Thoracic aorta (tissue), 2 donors: ENCODE results near the gene PRKRIP1. TPM values are rescaled to one million over a fixed set of nuclear protein-coding genes. Genes with fewer than 3 reads are reported as not detected.
A peak's percentile ranks its signal among the peaks of the same experiment; 100 is the strongest.

Experiments
- ATAC-seq: fragments of 150-250 bp; one replicate; pipeline ENCODE4 v1.8.0; 2017; ENCODE audit warnings: low read depth; ENCODE audit not compliant: insufficient number of reproducible peaks, low FRiP score
- DNase-seq: peaks from one replicate; pipeline ENCODE4 v3.0.0-alpha.2; 2020; ENCODE audit warnings: low spot score
- H3K27ac ChIP-seq, 2 donors: fragments of 200-600 bp; sonication (generic); 1 replicate in 1 of 2; 2 replicates in 1 of 2; pipeline ENCODE4 v1.5.1; 2016; ENCODE audit warnings: mild to moderate bottlenecking in 2 of 2, moderate library complexity in 2 of 2
- H3K27me3 ChIP-seq: fragments of 200-600 bp; sonication (generic); replicated peaks from 2 replicates; pipeline ENCODE4 v1.6.0; 2016; ENCODE audit warnings: mild to moderate bottlenecking; ENCODE audit not compliant: insufficient read depth
- H3K36me3 ChIP-seq: fragments of 200-600 bp; sonication (generic); one replicate; pipeline ENCODE4 v1.5.1; 2016
- H3K4me1 ChIP-seq, 2 donors: fragments of 200-600 bp; sonication (generic); 1 replicate in 1 of 2; 2 replicates in 1 of 2; pipeline versions ENCODE4 v1.5.1 to v1.6.0; 2016; ENCODE audit warnings: low read depth in 2 of 2, mild to moderate bottlenecking in 1 of 2; ENCODE audit not compliant: control insufficient read depth in 1 of 2
- H3K4me3 ChIP-seq: fragments of 200-600 bp; sonication (generic); 2 replicates; pipeline ENCODE4 v1.5.1; 2016; ENCODE audit warnings: mild to moderate bottlenecking
- H3K9me3 ChIP-seq: fragments of 200-600 bp; sonication (generic); 2 replicates; pipeline ENCODE4 v1.5.1; 2016
- CTCF ChIP-seq: fragments of 200-600 bp; sonication (generic); IDR thresholded peaks from one replicate; pipeline ENCODE4 v1.5.1; 2019; ENCODE audit warnings: antibody characterized with exemption
- total RNA-seq, 2 donors: library from RNA; depleted of rRNA; stranded (reverse); fragments of >200 nt; gene quantifications; one replicate each; pipeline versions ENCODE4 v1.1.0 to v1.2.3, GENCODE V29; 2016

The PRKRIP1 gene
- total RNA-seq, 2 donors from 2014 or later, result 47.0 to 80.4 TPM

GRCh38 chr7:102427019-102427405, 30.8 kb downstream of the PRKRIP1 start:
- H3K27me3 ChIP-seq, result no peaks in the 10 kb centered on the region
- peaks cover 11% of the 10 kb centered on the region for H3K36me3 ChIP-seq
- no peaks in the 10 kb centered on the region for H3K4me1 ChIP-seq
- no peak for TF ChIP-seq CTCF
- H3K27ac ChIP-seq, result peak overlapping the region in 1 of 2 donors; percentile 1
- no peak for ATAC-seq
- no peaks in the 10 kb centered on the region for H3K9me3 ChIP-seq
- no peak overlapping the region for H3K4me3 ChIP-seq
- DNase-seq, result no peak

- ATAC-seq, result no peak
- Histone ChIP-seq H3K27me3 (no peaks in the 10 kb centered on the region), H3K4me1 (peaks cover 0 to 14% of the 10 kb centered on the region in 2 donors), H3K27ac (no peak overlapping the region), H3K9me3 (no peaks in the 10 kb centered on the region), H3K4me3 (no peak overlapping the region), H3K36me3 (peaks cover 11% of the 10 kb centered on the region)
- DNase-seq, result no peak
- TF ChIP-seq CTCF, result no peak
Measured at GRCh38 chr7:102429141-102429899, 33.2 kb downstream of the PRKRIP1 start.

- no peaks in the 10 kb centered on the region for H3K9me3 ChIP-seq
- no peak for TF ChIP-seq CTCF
- H3K4me3 ChIP-seq, result no peak overlapping the region
- peak overlapping the region in 1 of 2 donors; percentile 27 for H3K27ac ChIP-seq
- peaks cover 4% of the 10 kb centered on the region for H3K36me3 ChIP-seq
- H3K27me3 ChIP-seq, result no peaks in the 10 kb centered on the region
- DNase-seq (no peak), ATAC-seq (no peak)
- peaks cover 0 to 18% of the 10 kb centered on the region in 2 donors for H3K4me1 ChIP-seq
Measured at GRCh38 chr7:102431617-102432298, 35.6 kb downstream of the PRKRIP1 start.

- Histone ChIP-seq H3K27ac (peak overlapping the region in 1 of 2 donors; percentile 55), H3K9me3 (no peaks in the 10 kb centered on the region), H3K36me3 (no peaks in the 10 kb centered on the region), H3K4me3 (peak overlapping the region; percentile 92), H3K4me1 (peaks cover 0 to 18% of the 10 kb centered on the region in 2 donors), H3K27me3 (no peaks in the 10 kb centered on the region)
- no peak for TF ChIP-seq CTCF
- ATAC-seq, result peak; percentile 15
- no peak for DNase-seq
Measured at GRCh38 chr7:102432442-102433218, 36.5 kb downstream of the PRKRIP1 start.
